IPS-15b (cell line): ENCODE data around the gene UBE2QL1.

Experiments used
- H3K27me3 ChIP-seq: one replicate; pipeline ENCODE4 v1.6.1; 2013; ENCODE audit warnings: low read length; ENCODE audit not compliant: control insufficient read depth, insufficient read depth
- H3K36me3 ChIP-seq: one replicate; pipeline ENCODE4 v1.6.1; 2013; ENCODE audit warnings: low read length; ENCODE audit not compliant: control insufficient read depth, insufficient read depth
- H3K4me1 ChIP-seq: one replicate; pipeline ENCODE4 v1.6.1; 2013; ENCODE audit warnings: mild to moderate bottlenecking, low read length; ENCODE audit not compliant: control insufficient read depth, insufficient read depth
- H3K4me3 ChIP-seq: one replicate; pipeline ENCODE4 v1.5.1; 2013; ENCODE audit warnings: low read depth, low read length
- H3K9ac ChIP-seq: one replicate; pipeline ENCODE4 v1.6.1; 2013; ENCODE audit warnings: low read depth, mild to moderate bottlenecking, low read length
- H3K9me3 ChIP-seq: one replicate; pipeline ENCODE4 v1.6.1; 2013; ENCODE audit warnings: mild to moderate bottlenecking, low read length; ENCODE audit not compliant: control insufficient read depth, insufficient read depth

The UBE2QL1 gene

DNA sequence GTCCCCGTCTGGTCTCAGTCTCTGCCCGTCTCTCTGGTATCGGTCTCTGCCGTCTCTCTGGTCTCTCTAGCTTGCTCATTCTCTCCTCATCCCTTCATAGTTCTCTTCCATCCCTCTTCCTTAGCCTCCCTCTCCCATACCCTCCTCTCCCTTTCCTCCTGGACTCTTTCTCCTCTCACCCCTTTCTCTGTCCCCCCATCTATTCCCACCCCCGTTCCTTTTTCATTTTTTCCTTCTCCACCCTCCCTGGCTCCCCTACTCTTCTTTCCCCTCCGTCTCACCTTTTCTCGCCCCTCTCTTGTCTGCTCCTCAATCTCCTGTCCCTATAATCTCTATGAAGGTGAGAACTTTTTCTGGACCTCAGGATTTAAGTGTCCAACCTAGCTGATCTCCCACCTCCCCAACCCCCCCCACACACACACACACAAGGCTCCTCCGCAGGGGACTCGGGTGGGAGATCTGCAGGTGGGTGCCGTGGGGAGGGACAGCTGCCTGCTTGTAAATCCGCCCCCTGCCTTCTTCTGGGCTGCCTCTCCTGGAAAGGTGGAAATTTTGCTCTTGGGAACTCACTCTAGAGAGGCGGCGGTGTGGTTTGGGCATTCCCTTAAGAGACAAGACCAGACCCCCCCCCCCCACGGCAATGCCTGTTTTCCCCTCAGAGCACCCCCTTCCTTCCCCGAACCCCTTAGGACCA, 953 bp downstream of the UBE2QL1 start:
- Histone ChIP-seq H3K9ac (no peak overlapping the region), H3K27me3 (peaks cover 64% of the 10 kb centered on the region), H3K4me1 (peaks cover 5% of the 10 kb centered on the region), H3K9me3 (no peaks in the 10 kb centered on the region), H3K4me3 (peak overlapping the region; percentile 80), H3K36me3 (no peaks in the 10 kb centered on the region)

GRCh38 chr5:6450319-6450833, 1.7 kb downstream of the UBE2QL1 start:
- no peaks in the 10 kb centered on the region for H3K36me3 ChIP-seq
- no peak overlapping the region for H3K9ac ChIP-seq
- H3K4me1 ChIP-seq, result peaks cover 5% of the 10 kb centered on the region
- H3K27me3 ChIP-seq, result peaks cover 68% of the 10 kb centered on the region
- H3K9me3 ChIP-seq, result no peaks in the 10 kb centered on the region
- H3K4me3 ChIP-seq, result peak overlapping the region; percentile 3

- Histone ChIP-seq H3K36me3 (no peaks in the 10 kb centered on the region), H3K9me3 (no peaks in the 10 kb centered on the region), H3K4me3 (no peak overlapping the region), H3K9ac (no peak overlapping the region), H3K4me1 (peaks cover 5% of the 10 kb centered on the region), H3K27me3 (peaks cover 72% of the 10 kb centered on the region)
These were observed 4.2 kb downstream of the UBE2QL1 start for GRCh38 chr5:6452622-6453504.

GRCh38 chr5:6453937-6454560, 5.4 kb downstream of the UBE2QL1 start:
- no peak overlapping the region for H3K9ac ChIP-seq
- H3K36me3 ChIP-seq, result no peaks in the 10 kb centered on the region
- peaks cover 67% of the 10 kb centered on the region for H3K27me3 ChIP-seq
- peaks cover 5% of the 10 kb centered on the region for H3K4me1 ChIP-seq
- no peaks in the 10 kb centered on the region for H3K9me3 ChIP-seq
- H3K4me3 ChIP-seq, result no peak overlapping the region

GRCh38 chr5:6454628-6455053, 6.0 kb downstream of the UBE2QL1 start:
- Histone ChIP-seq H3K4me1 (peaks cover 5% of the 10 kb centered on the region), H3K36me3 (no peaks in the 10 kb centered on the region), H3K4me3 (no peak overlapping the region), H3K9ac (no peak overlapping the region), H3K9me3 (no peaks in the 10 kb centered on the region), H3K27me3 (peaks cover 63% of the 10 kb centered on the region)

GRCh38 chr5:6455571-6456200, 7.0 kb downstream of the UBE2QL1 start:
- no peak overlapping the region for H3K9ac ChIP-seq
- H3K4me1 ChIP-seq, result no peaks in the 10 kb centered on the region

DNA sequence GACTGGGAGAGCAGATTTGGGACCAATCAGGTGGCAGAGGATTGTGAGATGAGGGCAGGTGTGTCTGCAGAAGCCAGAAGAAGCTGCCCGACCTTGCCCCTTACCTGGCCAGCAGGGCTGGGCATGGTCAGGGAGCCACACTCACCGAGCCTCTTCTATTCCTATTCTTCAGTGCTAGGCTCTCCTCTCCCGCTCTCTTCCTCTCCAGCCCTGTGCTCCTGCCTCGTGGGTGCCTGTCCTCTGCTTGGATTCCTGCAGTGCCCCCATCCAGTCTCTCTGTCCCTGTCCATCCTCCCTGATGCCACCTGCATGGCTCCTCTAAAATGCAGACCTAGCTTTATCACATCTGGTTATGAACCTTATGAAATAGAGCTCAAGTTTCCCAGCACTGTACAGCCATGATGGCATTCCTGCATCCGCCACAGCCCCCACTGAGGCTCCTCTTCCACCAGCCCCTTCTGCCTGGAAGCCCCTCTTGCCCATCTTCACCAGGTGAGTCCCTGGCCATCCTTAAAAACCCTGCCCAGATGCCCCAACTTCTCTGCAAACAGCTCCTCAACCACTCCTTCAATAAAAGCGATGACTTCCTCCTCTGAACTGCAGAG, 8.2 kb downstream of the UBE2QL1 start:
- Histone ChIP-seq H3K4me1 (no peaks in the 10 kb centered on the region), H3K9ac (no peak overlapping the region), H3K4me3 (no peak overlapping the region), H3K36me3 (no peaks in the 10 kb centered on the region), H3K27me3 (peaks cover 45% of the 10 kb centered on the region), H3K9me3 (no peaks in the 10 kb centered on the region)

More at GRCh38 chr5:6455571-6456200, 7.0 kb downstream of the UBE2QL1 start:
- H3K4me3 ChIP-seq, result no peak overlapping the region
- H3K9me3 ChIP-seq, result no peaks in the 10 kb centered on the region
- H3K36me3 ChIP-seq, result no peaks in the 10 kb centered on the region
- peaks cover 57% of the 10 kb centered on the region for H3K27me3 ChIP-seq

- Histone ChIP-seq H3K9me3 (no peaks in the 10 kb centered on the region), H3K27me3 (peaks cover 39% of the 10 kb centered on the region), H3K9ac (no peak overlapping the region), H3K36me3 (no peaks in the 10 kb centered on the region), H3K4me3 (no peak overlapping the region), H3K4me1 (no peaks in the 10 kb centered on the region)
These were observed 8.9 kb downstream of the UBE2QL1 start for GRCh38 chr5:6457592-6457991.

- Histone ChIP-seq H3K4me1 (no peaks in the 10 kb centered on the region), H3K36me3 (no peaks in the 10 kb centered on the region), H3K9ac (no peak overlapping the region), H3K9me3 (no peaks in the 10 kb centered on the region), H3K27me3 (peaks cover 29% of the 10 kb centered on the region), H3K4me3 (no peak overlapping the region)
These were observed 10.2 kb downstream of the UBE2QL1 start for GRCh38 chr5:6458833-6459232.

DNA sequence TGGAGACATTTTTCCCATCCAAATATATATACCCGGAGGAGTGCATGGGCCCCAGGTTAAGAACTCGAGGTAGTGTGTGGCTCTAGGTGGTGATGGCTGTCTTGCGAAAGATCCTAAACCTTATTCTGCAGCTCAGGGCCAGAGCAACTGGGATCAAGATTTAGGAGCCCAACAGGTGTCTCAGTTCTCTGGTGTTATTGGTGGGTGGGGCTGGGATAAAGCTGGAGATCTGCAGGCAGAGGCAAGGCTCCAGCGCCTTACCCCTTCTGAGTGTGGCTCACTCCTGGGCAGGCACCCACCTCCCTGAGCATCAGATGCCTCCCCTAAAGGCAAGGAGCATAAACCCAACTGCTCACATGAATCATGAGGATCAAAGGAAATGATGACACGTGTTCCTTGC, 11.2 kb downstream of the UBE2QL1 start:
- Histone ChIP-seq H3K4me1 (no peaks in the 10 kb centered on the region), H3K27me3 (peaks cover 25% of the 10 kb centered on the region)

DNA sequence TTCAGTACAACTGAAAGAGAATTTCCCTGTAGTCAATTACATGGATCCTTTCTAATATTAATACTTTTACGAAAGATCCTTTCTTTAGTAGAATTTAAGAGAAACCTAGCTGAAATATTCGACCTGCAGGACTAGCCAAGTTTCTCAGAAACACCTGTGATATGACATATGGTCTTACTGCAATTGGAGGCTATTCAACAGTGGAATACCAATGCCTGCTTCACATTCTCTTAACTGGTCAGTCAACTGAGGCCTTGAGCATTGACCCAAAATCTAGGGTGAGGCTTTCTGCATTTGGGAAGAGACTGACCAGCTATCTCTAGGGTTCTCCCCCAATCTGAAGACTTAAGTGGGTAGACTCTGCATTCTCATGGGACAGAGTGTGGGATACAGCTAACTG, 12.3 kb downstream of the UBE2QL1 start:
- H3K27me3 ChIP-seq, result peaks cover 22% of the 10 kb centered on the region
- no peak overlapping the region for H3K9ac ChIP-seq
- no peaks in the 10 kb centered on the region for H3K9me3 ChIP-seq
- no peaks in the 10 kb centered on the region for H3K4me1 ChIP-seq
- no peaks in the 10 kb centered on the region for H3K36me3 ChIP-seq
- no peak overlapping the region for H3K4me3 ChIP-seq

More for the DNA sequence above, 11.2 kb downstream of the UBE2QL1 start:
- Histone ChIP-seq H3K9ac (no peak overlapping the region), H3K36me3 (no peaks in the 10 kb centered on the region), H3K4me3 (no peak overlapping the region), H3K9me3 (no peaks in the 10 kb centered on the region)
